ENCODE results near the gene STAB2. TPM values are rescaled to one million over a fixed set of nuclear protein-coding genes. Genes with fewer than 3 reads are reported as not detected.

The STAB2 gene
- total RNA-seq, 3 donors from 2014 or later: 0.85 to 1.5 (median 0.98) TPM

DNA sequence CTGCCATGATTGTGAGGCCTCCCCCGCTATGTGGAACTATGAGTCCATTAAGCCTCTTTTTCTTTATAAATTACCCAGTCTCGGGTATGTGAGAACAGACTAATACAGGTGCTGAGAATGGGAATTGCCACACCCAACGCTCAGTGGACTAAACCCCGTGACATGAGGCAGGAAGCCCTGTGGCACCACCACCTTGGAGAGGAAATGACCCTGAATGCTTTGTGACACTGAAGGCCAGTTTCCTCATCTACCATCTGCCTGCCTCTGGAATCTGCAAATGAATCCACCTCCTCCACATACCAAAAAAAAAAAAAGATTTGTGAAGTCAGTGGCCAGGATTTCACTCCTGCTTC is 212.4 kb downstream of the STAB2 start:
- no peak overlapping the region for H3K4me3 ChIP-seq
- H3K9me3 ChIP-seq: no peaks in the 10 kb centered on the region
- DNase-seq (peak; percentile 10 to 58 (median 33)), ATAC-seq (peak; percentile 73)
- no peaks in the 10 kb centered on the region for H3K36me3 ChIP-seq (ENCODE audit: low read depth)
- TF ChIP-seq CTCF (IDR thresholded peaks at IDR 0.05): no peak
- intact Hi-C loops (cut with DNase I, micrococcal nuclease): loop anchor here in 1 of 2 donors (10.0 kb wide), 1 partner anchor 65 kb away; no protein-coding TSS in a partner anchor
- peaks cover 18% of the 10 kb centered on the region for H3K4me1 ChIP-seq (ENCODE audit: low read depth)

GRCh38 chr12:103799857-103800771 is 213.0 kb downstream of the STAB2 start:
- no peak for TF ChIP-seq CTCF (IDR thresholded peaks at IDR 0.05)
- Histone ChIP-seq H3K9me3 (no peaks in the 10 kb centered on the region), H3K36me3 (ENCODE audit: low read depth) (no peaks in the 10 kb centered on the region), H3K4me3 (no peak overlapping the region), H3K4me1 (ENCODE audit: low read depth) (peaks cover 18% of the 10 kb centered on the region)
- intact Hi-C loops (cut with DNase I, micrococcal nuclease): loop anchor here in 1 of 2 donors (10.0 kb wide), 1 partner anchor 65 kb away; no protein-coding TSS in a partner anchor
- ATAC-seq (peak; percentile 87), DNase-seq (peak; percentile 52 to 65 (median 53))

GRCh38 chr12:103801709-103802585 is 214.9 kb downstream of the STAB2 start:
- Histone ChIP-seq H3K36me3 (ENCODE audit: low read depth) (no peaks in the 10 kb centered on the region), H3K4me1 (ENCODE audit: low read depth) (peaks cover 18% of the 10 kb centered on the region)
- intact Hi-C loops (cut with DNase I, micrococcal nuclease): no loop called here

DNA sequence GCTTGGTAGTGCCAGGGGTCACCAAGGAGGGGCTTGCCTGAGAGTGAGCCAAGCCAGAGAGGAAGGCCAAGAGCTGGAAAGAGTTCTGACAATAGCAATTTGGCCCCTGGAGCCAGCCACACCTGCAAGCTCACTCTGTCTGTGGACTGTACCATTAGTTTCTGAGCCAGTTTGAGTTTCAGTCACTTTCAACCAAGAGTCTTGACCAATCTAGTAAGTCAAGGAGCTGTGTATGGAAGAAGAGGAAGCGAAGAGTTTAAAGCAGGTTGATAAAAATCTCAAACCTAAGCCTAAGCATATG is 215.5 kb downstream of the STAB2 start:
- Histone ChIP-seq H3K36me3 (ENCODE audit: low read depth) (no peaks in the 10 kb centered on the region), H3K4me3 (no peak overlapping the region), H3K9me3 (no peaks in the 10 kb centered on the region), H3K4me1 (ENCODE audit: low read depth) (peaks cover 18% of the 10 kb centered on the region)
- TF ChIP-seq CTCF (IDR thresholded peaks at IDR 0.05): no peak
- DNase-seq (no peak), ATAC-seq (no peak)
- intact Hi-C loops (cut with DNase I, micrococcal nuclease): no loop called here

More at GRCh38 chr12:103801709-103802585, 214.9 kb downstream of the STAB2 start:
- Histone ChIP-seq H3K9me3 (no peaks in the 10 kb centered on the region), H3K4me3 (no peak overlapping the region)
- ATAC-seq: no peak
- TF ChIP-seq CTCF (IDR thresholded peaks at IDR 0.05): no peak
- DNase-seq: no peak

- H3K4me3 ChIP-seq: no peak overlapping the region
- no peaks in the 10 kb centered on the region for H3K36me3 ChIP-seq (ENCODE audit: low read depth)
- H3K9me3 ChIP-seq: no peaks in the 10 kb centered on the region
- ATAC-seq (no peak), DNase-seq (no peak)
- H3K4me1 ChIP-seq (ENCODE audit: low read depth): peaks cover 18% of the 10 kb centered on the region
- intact Hi-C loops (cut with DNase I, micrococcal nuclease): no loop called here
- no peak for TF ChIP-seq CTCF (IDR thresholded peaks at IDR 0.05)
Observed at GRCh38 chr12:103803847-103804246, 216.8 kb downstream of the STAB2 start.

Measured in mucosa of descending colon (tissue), 3 donors.